Activated CD8-positive, alpha-beta memory T cell treated with anti-CD3 and anti-CD28 coated beads, Interleukin-2, amount 50 U/mL, for 48 hours (primary cell): ENCODE data around the gene CCDC85B.

ENCODE experiments used
- DNase-seq: peaks from one replicate; pipeline ENCODE4 v3.0.0-alpha.2; 2020

The CCDC85B gene

DNA sequence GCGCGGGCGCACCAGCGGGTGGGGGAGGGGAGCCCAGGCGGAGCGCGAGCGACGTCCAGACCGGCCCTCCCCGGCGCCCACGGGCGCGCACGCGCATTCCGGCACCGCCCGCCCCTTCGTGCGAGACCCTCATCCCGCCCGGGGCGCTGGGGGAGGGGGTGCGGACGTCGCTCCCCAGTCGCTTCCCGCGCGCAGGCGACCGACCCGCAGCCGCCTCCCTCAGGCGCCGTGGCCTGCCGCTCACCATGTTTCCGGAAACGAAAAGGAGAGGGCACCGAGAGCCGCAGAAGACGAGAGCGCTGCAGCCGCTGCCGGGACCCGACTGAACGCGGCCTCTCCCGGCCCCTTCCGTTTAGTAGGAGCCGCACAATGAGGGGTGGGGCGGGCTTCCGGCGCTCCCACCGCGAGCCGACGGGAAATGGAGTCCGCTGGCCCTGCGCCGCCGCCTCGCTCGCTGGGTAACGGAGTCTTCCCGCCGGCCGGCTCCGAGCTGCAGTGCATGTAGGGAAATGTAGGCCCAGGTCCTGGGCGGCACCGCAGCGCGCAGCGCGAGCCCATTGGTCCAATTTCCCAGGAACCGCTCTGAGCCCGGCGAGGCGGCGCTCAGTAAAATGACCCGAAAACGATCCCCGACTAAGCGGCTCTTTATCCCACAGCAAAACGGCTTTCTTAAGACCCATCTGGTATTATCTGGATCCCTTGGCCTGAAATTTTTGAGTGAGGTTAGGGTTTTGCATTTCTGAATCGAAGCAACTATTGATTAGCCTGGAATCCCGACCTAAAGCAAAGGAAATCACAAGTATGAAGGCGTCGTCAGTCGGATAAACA, 32.4 kb upstream of the CCDC85B start, which contains the start of gene CFL1:
TSS of gene CFL1 (minus strand) at position 328 of the 828 bp plus-strand sequence. CDS start at position 247, 81 bp downstream.
- peak; percentile 97 for DNase-seq

DNA sequence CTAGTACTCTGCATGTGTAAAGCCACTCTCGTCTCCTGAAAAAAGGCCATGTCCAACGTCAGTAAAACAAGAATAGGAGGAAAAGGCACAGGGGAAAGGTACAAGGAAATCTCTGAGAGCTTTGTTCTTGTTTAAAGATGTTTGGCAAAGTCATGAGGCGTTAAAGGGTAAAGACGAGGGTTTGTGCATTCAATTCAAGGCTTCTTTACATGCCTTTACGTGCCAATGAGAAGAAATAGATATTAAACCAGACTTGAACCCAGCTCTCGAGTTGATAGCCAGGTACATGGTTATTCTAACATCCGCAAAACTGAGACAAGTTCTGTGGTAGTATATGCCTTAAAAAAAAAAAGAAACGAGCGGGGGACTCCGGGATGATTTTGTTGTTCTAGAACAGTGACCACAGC, 31.8 kb upstream of the CCDC85B start:
- DNase-seq = no peak

DNA sequence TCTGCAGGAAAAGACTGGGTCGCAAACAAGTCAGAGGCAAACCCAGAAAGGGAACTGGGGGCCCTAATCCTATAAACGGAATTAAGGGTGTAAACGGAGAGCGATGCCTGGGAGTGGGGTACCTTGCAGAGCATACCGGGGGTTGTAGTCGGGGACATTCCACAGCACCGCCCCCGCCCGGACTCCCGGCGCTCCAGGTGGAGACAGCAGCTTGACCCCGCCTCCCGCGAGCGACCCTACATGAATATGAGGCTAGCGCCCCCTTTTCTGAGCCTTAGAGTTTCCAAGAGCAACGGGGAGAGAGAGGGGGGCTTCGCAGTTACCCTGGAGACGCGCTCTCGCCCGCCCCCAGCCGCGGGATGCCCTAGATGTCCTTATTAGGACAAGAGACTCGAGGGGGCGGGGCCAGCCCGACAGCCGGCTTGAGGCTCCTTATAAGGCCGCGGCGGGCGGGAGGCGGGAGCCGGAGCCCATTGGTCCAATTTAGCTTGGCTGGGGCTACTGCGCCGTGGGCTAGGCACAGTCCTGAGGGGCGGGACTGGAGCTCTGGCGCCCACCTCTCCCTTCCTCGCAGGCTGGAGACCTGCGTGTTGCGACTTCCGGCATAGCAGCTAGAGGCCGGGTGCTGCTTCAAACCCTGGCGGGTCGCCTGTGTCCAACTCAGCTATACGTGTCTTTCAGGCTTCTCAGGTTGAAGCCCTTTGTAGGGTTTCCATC, 31.2 kb upstream of the CCDC85B start:
- peak; percentile 98 for DNase-seq

DNA sequence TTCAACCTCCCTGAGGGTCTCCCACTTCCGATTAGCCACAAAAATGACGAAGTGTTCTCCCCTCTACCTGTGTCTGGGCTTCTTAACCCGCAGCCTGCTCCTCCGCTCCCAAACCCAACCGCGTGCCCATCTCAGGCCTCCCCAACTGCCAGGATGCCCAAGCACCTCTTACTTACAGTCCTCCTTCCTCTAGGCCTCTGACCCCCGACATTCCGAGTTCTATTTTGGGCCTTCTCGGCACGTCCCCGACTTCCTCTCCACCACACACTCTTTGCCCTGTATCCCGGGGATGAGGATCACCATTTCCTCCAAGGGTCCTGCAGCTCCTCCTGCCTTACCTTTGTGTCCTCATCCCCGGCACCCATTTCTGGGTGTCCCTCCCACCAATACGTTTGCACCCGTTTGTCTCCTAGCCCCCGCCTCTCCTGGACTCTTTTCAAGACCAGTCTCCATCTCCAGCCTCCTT, 30.6 kb upstream of the CCDC85B start:
- DNase-seq = peak; percentile 81

- DNase-seq = peak; percentile 98
Observed at GRCh38 chr11:65860278-65861164, 30.0 kb upstream of the CCDC85B start, which contains the start of gene MUS81. Gene MUS81, plus strand, starts transcription at chr11:65860433. Its CDS starts 321 bp downstream, at chr11:65860754.

- DNase-seq = no peak
Observed at GRCh38 chr11:65861165-65861505, 29.3 kb upstream of the CCDC85B start.

- peak; percentile 52 for DNase-seq
Observed at GRCh38 chr11:65861533-65862183, 28.8 kb upstream of the CCDC85B start.

DNA sequence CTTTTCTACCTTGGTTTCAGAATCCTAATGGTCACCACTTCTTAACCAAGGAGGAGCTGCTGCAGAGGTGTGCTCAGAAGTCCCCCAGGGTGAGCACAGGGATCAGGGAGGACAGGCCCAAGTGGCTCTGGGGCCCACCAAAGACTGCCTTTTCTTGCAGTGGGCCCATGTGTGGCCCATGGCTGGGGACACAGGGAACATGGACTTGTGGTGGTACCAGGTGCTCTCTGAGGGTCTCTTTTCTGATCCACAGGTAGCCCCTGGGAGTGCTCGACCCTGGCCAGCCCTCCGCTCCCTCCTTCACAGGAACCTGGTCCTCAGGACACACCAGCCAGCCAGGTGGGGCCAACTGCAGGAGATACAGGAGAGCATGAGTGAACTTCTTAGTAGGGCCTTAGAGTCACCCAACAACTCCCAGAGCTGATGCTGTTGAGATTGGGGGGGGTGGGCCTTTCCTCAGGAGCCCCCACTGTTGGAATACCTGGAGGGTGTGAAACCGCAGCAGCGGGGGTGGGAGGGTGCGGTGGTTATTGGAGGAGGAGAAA, 28.2 kb upstream of the CCDC85B start:
- DNase-seq = peak; percentile 50

DNA sequence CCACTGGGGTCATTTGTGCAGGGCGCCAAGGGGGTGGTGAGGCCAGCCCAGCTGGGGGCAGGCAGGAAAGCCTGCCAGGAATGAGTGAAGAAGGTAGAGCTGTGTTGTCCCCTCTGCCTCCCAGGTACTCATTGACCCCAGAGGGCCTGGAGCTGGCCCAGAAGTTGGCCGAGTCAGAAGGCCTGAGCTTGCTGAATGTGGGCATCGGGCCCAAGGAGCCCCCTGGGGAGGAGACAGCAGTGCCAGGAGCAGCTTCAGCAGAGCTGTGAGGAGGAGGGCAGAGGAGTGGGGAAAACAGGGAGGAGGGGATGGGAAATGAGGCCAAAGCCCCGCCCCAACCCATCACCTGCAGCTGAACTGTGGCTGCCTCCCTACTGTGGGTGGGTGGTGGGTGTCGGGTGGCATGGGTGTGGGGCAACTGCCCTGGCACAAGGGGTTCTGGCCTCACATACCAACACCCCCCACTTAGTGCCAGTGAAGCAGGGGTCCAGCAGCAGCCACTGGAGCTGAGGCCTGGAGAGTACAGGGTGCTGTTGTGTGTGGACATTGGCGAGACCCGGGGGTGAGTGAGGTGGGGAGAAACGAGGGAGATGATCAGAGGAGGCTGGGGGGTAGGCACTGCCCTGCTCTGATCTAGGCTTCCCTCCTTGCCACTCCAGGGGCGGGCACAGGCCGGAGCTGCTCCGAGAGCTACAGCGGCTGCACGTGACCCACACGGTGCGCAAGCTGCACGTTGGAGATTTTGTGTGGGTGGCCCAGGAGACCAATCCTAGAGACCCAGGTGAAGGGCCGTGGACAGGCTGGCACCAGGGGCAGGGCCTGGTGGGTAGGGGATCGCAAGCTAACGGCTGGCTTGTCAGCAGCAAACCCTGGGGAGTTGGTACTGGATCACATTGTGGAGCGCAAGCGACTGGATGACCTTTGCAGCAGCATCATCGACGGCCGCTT, 27.3 kb upstream of the CCDC85B start:
- peak; percentile 49 for DNase-seq

- no peak for DNase-seq
Observed at GRCh38 chr11:65863889-65864705, 26.4 kb upstream of the CCDC85B start.

DNA sequence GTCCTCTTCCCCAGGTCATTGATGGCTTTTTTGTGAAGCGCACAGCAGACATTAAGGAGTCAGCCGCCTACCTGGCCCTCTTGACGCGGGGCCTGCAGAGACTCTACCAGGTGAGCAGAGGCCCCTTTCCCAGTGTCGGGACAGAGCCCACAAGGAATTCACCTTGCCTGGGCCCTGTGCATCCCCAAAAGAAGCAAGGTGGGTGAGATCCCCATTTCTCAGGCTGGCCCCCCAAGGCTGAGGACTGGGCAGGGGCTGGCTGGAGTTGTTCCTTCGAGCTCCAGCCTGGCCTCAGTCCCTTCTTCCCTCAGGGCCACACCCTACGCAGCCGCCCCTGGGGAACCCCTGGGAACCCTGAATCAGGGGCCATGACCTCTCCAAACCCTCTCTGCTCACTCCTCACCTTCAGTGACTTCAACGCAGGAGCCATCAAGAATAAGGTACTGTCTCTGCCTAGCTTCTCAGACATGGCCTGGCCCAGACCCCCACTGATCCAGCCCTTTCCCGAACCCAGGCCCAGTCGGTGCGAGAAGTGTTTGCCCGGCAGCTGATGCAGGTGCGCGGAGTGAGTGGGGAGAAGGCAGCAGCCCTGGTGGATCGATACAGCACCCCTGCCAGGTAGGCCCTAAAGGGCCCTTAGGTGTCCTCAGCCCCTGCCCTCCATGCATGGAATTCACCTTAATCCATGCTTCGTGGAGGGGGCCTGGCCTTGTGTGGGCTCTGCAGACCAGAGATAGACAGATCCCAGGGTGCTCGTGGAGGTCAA, 25.6 kb upstream of the CCDC85B start:
- DNase-seq = no peak

GRCh38 chr11:65865550-65866172, 24.8 kb upstream of the CCDC85B start:
- no peak for DNase-seq

GRCh38 chr11:65866509-65867283, 23.8 kb upstream of the CCDC85B start:
- DNase-seq = no peak

- no peak for DNase-seq
Observed at GRCh38 chr11:65867284-65868071, 23.0 kb upstream of the CCDC85B start.

GRCh38 chr11:65868076-65868667, 22.3 kb upstream of the CCDC85B start:
- DNase-seq = no peak

DNA sequence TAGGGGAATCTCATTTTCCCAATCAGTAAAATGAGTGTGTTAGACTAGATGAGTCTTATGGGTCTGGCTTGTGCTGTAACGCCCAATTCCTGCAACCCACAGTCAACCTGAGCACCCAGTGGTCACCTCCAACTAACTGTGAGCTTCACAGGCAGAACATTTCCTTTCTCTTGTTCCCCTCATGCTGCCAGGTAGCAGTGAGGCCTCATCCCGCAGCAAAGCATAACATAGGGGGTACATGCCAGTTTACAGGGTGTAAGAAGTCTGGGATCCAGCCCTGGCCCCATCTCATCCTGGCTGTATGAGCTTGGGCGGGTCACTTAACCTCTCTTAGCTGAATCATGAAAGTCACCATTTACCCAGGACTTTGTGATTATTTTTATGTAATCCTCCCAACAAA, 21.6 kb upstream of the CCDC85B start:
- no peak for DNase-seq
